SW 1271 (cell line): ENCODE measurements around the gene AFF1.

Experiments used
- DNase-seq, 2 experiments: peaks; one replicate each; lab custom pipeline; 2025; lab: John Stamatoyannopoulos, UW

Gene AFF1

GRCh38 chr4:86955888-86956451 lies 21.2 kb downstream of the AFF1 start:
- no peak for DNase-seq

- no peak for DNase-seq
Measured at GRCh38 chr4:86957215-86957614, 22.4 kb downstream of the AFF1 start.

- DNase-seq: no peak
Measured at GRCh38 chr4:86959588-86960500, 25.0 kb downstream of the AFF1 start.

GRCh38 chr4:86960557-86960961 lies 25.7 kb downstream of the AFF1 start:
- DNase-seq: no peak

GRCh38 chr4:86961116-86961515 lies 26.3 kb downstream of the AFF1 start:
- no peak for DNase-seq

- DNase-seq: no peak
Measured at GRCh38 chr4:86961605-86962295, 26.9 kb downstream of the AFF1 start.

GRCh38 chr4:86963697-86964096 lies 28.9 kb downstream of the AFF1 start:
- DNase-seq: peak; percentile 11 to 12

GRCh38 chr4:86965019-86965976 lies 30.5 kb downstream of the AFF1 start:
- no peak for DNase-seq

GRCh38 chr4:86967073-86967472 lies 32.3 kb downstream of the AFF1 start:
- no peak for DNase-seq

- DNase-seq: no peak
Measured at GRCh38 chr4:86967798-86968197, 33.0 kb downstream of the AFF1 start.

- DNase-seq: no peak
Measured at GRCh38 chr4:86968547-86968946, 33.7 kb downstream of the AFF1 start.

GRCh38 chr4:86970447-86971354 lies 35.9 kb downstream of the AFF1 start:
- no peak for DNase-seq

- no peak for DNase-seq
Measured at GRCh38 chr4:86971355-86971683, 36.5 kb downstream of the AFF1 start.

- DNase-seq: no peak
Measured at GRCh38 chr4:86972997-86973396, 38.2 kb downstream of the AFF1 start.

- DNase-seq: no peak
Measured at GRCh38 chr4:86973668-86974067, 38.9 kb downstream of the AFF1 start.

- no peak for DNase-seq
Measured at GRCh38 chr4:86974551-86974994, 39.8 kb downstream of the AFF1 start.

- no peak for DNase-seq
Measured at GRCh38 chr4:86975927-86976326, 41.1 kb downstream of the AFF1 start.

- DNase-seq: no peak
Measured at GRCh38 chr4:86976801-86977485, 42.1 kb downstream of the AFF1 start.

- DNase-seq: peak in 1 of 2 experiments; percentile 11
Measured at GRCh38 chr4:86977621-86978184, 42.9 kb downstream of the AFF1 start.

GRCh38 chr4:86978709-86979108 lies 43.9 kb downstream of the AFF1 start:
- no peak for DNase-seq
